K562 (cell line): ENCODE data around the gene MCC. TPM values are rescaled to one million over a fixed set of nuclear protein-coding genes. Genes with fewer than 3 reads are reported as not detected.

Experiments used
- CBFA2T3 ChIP-seq: fragments of 450-650 bp; IDR thresholded peaks from 2 replicates; pipeline ENCODE4 v1.6.1; 2017
- EGR1 ChIP-seq: fragments of 450-650 bp; conservative IDR thresholded peaks from 2 replicates; pipeline ENCODE4 v1.6.1; 2017; ENCODE audit warnings: mild to moderate bottlenecking
- EHMT2 ChIP-seq: fragments of 450-650 bp; IDR thresholded peaks from 2 replicates; pipeline ENCODE4 v1.6.1; 2018; ENCODE audit warnings: antibody characterized with exemption
- EP300 ChIP-seq: IDR thresholded peaks from 2 replicates; pipeline ENCODE4 v1.6.1; 2012; ENCODE audit warnings: low read length, improper control_type of control experiment
- FOS ChIP-seq: IDR thresholded peaks from 3 replicates; pipeline ENCODE4 v1.6.1; 2011; ENCODE audit not compliant: insufficient read length; ENCODE audit errors: extremely low read depth
- HNRNPUL1 ChIP-seq: fragments of 200-400 bp; formaldehyde crosslinking; IDR thresholded peaks from 2 replicates; pipeline ENCODE4 v1.6.1; 2017; ENCODE audit warnings: low read length
- MAZ ChIP-seq, 2 experiments: fragments of 450-650 bp in 1 of 2; sonication (generic) in 1 of 2; formaldehyde crosslinking; IDR thresholded peaks in 1 of 2; conservative IDR thresholded peaks in 1 of 2; 2 replicates each; pipeline versions ENCODE4 v1.4.0 to v1.5.0; 2020; ENCODE audit warnings: mild to moderate bottlenecking in 1 of 2, missing genetic modification reagents in 1 of 2
- MTA2 ChIP-seq: fragments of 450-650 bp; IDR thresholded peaks from 2 replicates; pipeline ENCODE4 v1.6.1; 2016; ENCODE audit warnings: low read depth
- MTA3 ChIP-seq: fragments of 450-650 bp; formaldehyde crosslinking; IDR thresholded peaks from 2 replicates; pipeline ENCODE4 v1.6.1; 2017; ENCODE audit warnings: mild to moderate bottlenecking, borderline replicate concordance
- NCOR1 ChIP-seq: fragments of 450-650 bp; IDR thresholded peaks from 2 replicates; pipeline ENCODE4 v1.6.1; 2016; ENCODE audit warnings: mild to moderate bottlenecking, moderate library complexity
- NFIC ChIP-seq: fragments of 450-650 bp; IDR thresholded peaks from 2 replicates; pipeline ENCODE4 v1.6.1; 2017; ENCODE audit warnings: mild to moderate bottlenecking, inconsistent platforms
- POLR2AphosphoS5 ChIP-seq: IDR thresholded peaks from 2 replicates; pipeline ENCODE4 v1.6.1; 2011; ENCODE audit warnings: mild to moderate bottlenecking, low read depth, low read length, moderate library complexity; ENCODE audit not compliant: control insufficient read depth, insufficient read depth
- RBM14 ChIP-seq: fragments of 200-400 bp; formaldehyde crosslinking; IDR thresholded peaks from 2 replicates; pipeline ENCODE4 v1.6.1; 2018; ENCODE audit warnings: low read depth, mild to moderate bottlenecking, low read length, moderate library complexity, borderline replicate concordance; ENCODE audit not compliant: insufficient read depth
- RBM17 ChIP-seq: fragments of 200-400 bp; formaldehyde crosslinking; IDR thresholded peaks from 2 replicates; pipeline ENCODE4 v1.6.1; 2017; ENCODE audit warnings: low read depth, mild to moderate bottlenecking, low read length, borderline replicate concordance
- RCOR1 ChIP-seq, 2 experiments: IDR thresholded peaks; 2 replicates each; pipeline ENCODE4 v1.6.1; 2012; ENCODE audit warnings: low read depth in 2 of 2, low read length in 2 of 2, borderline replicate concordance in 1 of 2, improper control_type of control experiment in 1 of 2
- SMAD3 ChIP-seq: fragments of 450-650 bp; formaldehyde crosslinking; conservative IDR thresholded peaks from 2 replicates; pipeline ENCODE4 v1.4.0; 2020; ENCODE audit warnings: mild to moderate bottlenecking
- TBP ChIP-seq: optimal IDR thresholded peaks from 2 replicates; pipeline ENCODE3; 2011; ENCODE audit warnings: low read depth, low read length, improper control_type of control experiment
- TRIM24 ChIP-seq, 2 experiments: fragments of 450-650 bp; IDR thresholded peaks; 2 replicates each; pipeline ENCODE4 v1.6.1; 2016
- YBX1 ChIP-seq: fragments of 450-650 bp; IDR thresholded peaks from 2 replicates; pipeline ENCODE4 v1.7.1; 2016; ENCODE audit warnings: mild to moderate bottlenecking
- YY1 ChIP-seq, 3 experiments: IDR thresholded peaks; 2 replicates each; pipeline ENCODE4 v1.6.1; 2011; ENCODE audit warnings: low read length in 2 of 3, mild to moderate bottlenecking in 2 of 3, moderate library complexity in 2 of 3, borderline replicate concordance in 1 of 3, control low read depth in 1 of 3, low read depth in 1 of 3; ENCODE audit not compliant: insufficient read depth in 3 of 3, insufficient replicate concordance in 2 of 3, control insufficient read depth in 1 of 3, insufficient read length in 1 of 3; ENCODE audit errors: extremely low read depth in 1 of 3
- ZNF384 ChIP-seq: IDR thresholded peaks from 2 replicates; pipeline ENCODE4 v1.6.1; 2012; ENCODE audit warnings: low read depth, low read length, improper control_type of control experiment
- ZSCAN29 ChIP-seq: fragments of 450-650 bp; IDR thresholded peaks from 2 replicates; pipeline ENCODE4 v1.6.1; 2017
- polyA plus RNA-seq, 8 experiments: library from polyadenylated mRNA; depleted of rRNA in 4 of 8; stranded (reverse) in 5 of 8; unstranded in 3 of 8; fragments of >200 nt; fragmentation: Nextera tagmentation in 2 of 8; fragmentation: Illumina TruSeq in 1 of 8; extraction: Ambion mirVana in 2 of 8; extraction: Trizol in 1 of 8; gene quantifications; 2 replicates each; pipeline versions ENCODE4 v1.2.1 to v1.2.3, GENCODE V29; 2011 to 2014; ENCODE audit warnings: inconsistent platforms in 1 of 8, missing spikeins in 1 of 8
- total RNA-seq, 7 experiments: library from RNA; depleted of rRNA in 6 of 7; stranded (reverse); fragments of >200 nt in 6 of 7; fragmentation: Illumina TruSeq in 2 of 7; extraction: Trizol in 2 of 7; gene quantifications; 2 replicates each; pipeline versions ENCODE4 v1.2.1 to v1.2.3, GENCODE V29; 2011 to 2021; ENCODE audit warnings: low replicate concordance in 1 of 7
- TF ChIP-seq, protein P1 (sequence below): fragments of 450-650 bp; formaldehyde crosslinking; IDR thresholded peaks from 2 replicates; pipeline ENCODE4 v1.4.0; 2022; ENCODE audit warnings: missing genetic modification characterization
- TF ChIP-seq, protein P2 (sequence below): IDR thresholded peaks from 2 replicates; pipeline ENCODE4 v1.6.1; 2011; ENCODE audit not compliant: insufficient read length; ENCODE audit errors: extremely low read depth

MCC gene
- total and polyA plus RNA-seq, 9 of the 15 experiments (the other 6 are each of a cell fraction or from before 2014, with no cell fraction given) = 0.04 to 0.24 (median 0.06) TPM; not detected in 1

DNA sequence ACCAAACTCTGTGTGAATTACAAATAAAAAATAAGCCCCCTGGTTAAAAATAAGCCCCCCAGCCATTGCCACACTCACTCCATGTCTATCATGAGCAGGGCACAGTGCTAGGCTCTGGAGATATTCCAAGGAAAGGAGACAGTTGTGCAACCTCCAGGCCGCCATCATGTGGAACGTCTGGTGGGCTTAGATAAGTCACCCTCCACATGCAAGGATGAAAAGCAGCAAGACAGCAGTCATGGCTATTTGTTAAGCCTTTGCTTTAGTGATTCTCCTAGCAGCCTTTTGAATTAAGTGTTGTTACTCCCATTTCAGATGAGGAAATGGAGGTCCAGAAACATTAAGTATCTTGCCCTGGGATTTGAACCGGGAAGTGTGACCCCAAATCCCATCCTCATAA is 416.9 kb downstream of the MCC start (continued):
- no peak for TF ChIP-seq RBM14
- peak in 1 of 2 experiments; percentile 46; a peak in 1 of 4 replicates for TF ChIP-seq RCOR1 (IDR thresholded peaks at IDR 0.05; ENCODE audit: borderline replicate concordance in 1 of 2, low read depth in 2 of 2, low read length in 2 of 2)
- peak; percentile 45 to 85 (median 69) for TF ChIP-seq YY1 (IDR thresholded peaks at IDR 0.05; ENCODE audit: borderline replicate concordance in 1 of 3, control insufficient read depth in 1 of 3, extremely low read depth in 1 of 3, insufficient read depth in 3 of 3, insufficient read length in 1 of 3, insufficient replicate concordance in 2 of 3, low read depth in 1 of 3, low read length in 2 of 3)
- no peak for TF ChIP-seq RBM17
- TF ChIP-seq NCOR1 = peak; percentile 67
- peak; percentile 77 to 87 for TF ChIP-seq TRIM24 (IDR thresholded peaks at IDR 0.05)
- peak; percentile 71 for TF ChIP-seq NFIC
- TF ChIP-seq SMAD3 = no peak
- TF ChIP-seq CBFA2T3 = peak; percentile 85
- TF ChIP-seq EHMT2 = 0 out of 2 replicates have a peak, but pooled peaks have one; percentile 44
- no peak for TF ChIP-seq MAZ (CRISPR knock-in tag; conservative IDR thresholded peaks at IDR 0.05 in 1 of 2, IDR thresholded peaks at IDR 0.05 in 1 of 2)
- TF ChIP-seq FOS = no peak
- peak; percentile 78 for TF ChIP-seq MTA2
- no peak for TF ChIP-seq MTA3
- TF ChIP-seq HNRNPUL1 = no peak
- TF ChIP-seq, protein P1, sequence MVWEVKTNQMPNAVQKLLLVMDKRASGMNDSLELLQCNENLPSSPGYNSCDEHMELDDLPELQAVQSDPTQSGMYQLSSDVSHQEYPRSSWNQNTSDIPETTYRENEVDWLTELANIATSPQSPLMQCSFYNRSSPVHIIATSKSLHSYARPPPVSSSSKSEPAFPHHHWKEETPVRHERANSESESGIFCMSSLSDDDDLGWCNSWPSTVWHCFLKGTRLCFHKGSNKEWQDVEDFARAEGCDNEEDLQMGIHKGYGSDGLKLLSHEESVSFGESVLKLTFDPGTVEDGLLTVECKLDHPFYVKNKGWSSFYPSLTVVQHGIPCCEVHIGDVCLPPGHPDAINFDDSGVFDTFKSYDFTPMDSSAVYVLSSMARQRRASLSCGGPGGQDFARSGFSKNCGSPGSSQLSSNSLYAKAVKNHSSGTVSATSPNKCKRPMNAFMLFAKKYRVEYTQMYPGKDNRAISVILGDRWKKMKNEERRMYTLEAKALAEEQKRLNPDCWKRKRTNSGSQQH = no peak
- peak; percentile 57; the same call in 1 of the 2 replicates for TF ChIP-seq POLR2AphosphoS5
- no peak for TF ChIP-seq TBP
- TF ChIP-seq EGR1 = no peak
- no peak for TF ChIP-seq YBX1
- TF ChIP-seq ZNF384 = no peak
- TF ChIP-seq ZSCAN29 = no peak
- TF ChIP-seq, protein P2, sequence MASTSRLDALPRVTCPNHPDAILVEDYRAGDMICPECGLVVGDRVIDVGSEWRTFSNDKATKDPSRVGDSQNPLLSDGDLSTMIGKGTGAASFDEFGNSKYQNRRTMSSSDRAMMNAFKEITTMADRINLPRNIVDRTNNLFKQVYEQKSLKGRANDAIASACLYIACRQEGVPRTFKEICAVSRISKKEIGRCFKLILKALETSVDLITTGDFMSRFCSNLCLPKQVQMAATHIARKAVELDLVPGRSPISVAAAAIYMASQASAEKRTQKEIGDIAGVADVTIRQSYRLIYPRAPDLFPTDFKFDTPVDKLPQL = no peak
- peak; percentile 59 for TF ChIP-seq EP300
